Brain pericyte (primary cell): ENCODE measurements around the gene WDR33.

ENCODE experiments used
- DNase-seq: peaks from one replicate; pipeline ENCODE4 v3.0.0-alpha.2; 2012; ENCODE audit warnings: low read depth, low spot score

Gene WDR33

GRCh38 chr2:127672341-127673224 is 138.4 kb downstream of the WDR33 start:
- DNase-seq: no peak

- DNase-seq: no peak
Observed at GRCh38 chr2:127671557-127672302, 139.2 kb downstream of the WDR33 start.

- DNase-seq: no peak
Observed at GRCh38 chr2:127670957-127671290, 140.0 kb downstream of the WDR33 start.

DNA sequence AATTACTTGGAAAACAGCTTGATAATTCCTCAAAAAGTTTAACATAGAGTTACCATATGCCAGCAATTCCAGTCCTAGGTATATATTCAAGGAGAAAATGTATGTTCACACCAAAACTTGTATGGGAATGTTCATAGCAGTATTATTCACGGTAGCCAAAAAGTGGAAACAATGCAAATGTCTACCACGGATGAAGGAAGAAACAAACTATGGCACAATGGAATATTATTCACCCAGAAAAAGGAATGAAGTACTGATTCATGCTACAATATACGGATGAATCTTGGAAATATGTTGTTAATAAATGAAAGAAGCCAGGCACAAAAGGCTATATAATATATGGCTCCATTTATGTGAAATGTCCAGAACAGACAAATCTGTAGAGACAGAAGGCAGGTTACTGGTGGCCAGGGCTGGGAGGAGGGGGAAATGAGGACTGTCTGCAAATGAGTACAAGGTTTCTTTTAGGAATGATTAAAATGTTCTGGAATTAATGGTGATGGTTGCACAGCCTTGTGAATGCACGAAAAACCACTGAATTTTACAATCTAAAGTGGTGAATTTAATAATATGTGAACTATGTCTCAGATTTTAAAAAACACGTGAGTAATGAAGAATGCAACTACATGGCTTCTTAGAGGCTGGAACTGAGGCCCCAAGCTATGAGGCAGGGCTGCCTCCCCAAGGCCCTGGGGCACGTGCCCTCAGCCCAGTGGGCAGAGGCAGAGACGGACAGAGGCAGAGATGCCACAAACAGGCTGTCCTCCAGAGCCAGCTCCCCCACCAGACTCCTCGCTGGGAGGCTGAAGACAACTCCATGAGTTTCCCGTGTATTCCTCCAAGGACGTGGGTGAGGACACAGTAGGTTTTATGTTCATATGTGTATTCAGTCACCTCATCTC is 140.7 kb downstream of the WDR33 start:
- no peak for DNase-seq

DNA sequence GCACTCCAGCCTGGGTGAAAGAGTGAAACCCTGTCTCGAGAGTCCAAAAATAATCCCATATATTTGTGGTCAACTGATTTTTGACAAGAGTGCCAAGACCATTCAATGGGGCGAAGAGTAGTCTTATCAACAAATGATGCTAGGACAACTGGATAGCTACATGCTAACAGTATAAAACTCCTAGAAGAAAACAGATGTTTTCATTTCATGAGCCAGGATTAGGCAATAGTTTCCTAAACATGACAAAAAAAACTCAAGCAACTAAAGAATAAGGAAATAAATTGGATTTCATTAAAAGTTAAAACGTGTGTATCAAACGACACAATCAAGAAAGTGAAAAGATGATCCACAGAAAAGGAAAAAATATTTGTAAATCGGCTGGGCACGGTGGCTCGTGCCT is 141.9 kb downstream of the WDR33 start:
- DNase-seq: no peak

GRCh38 chr2:127665267-127665893 is 145.6 kb downstream of the WDR33 start:
- no peak for DNase-seq

GRCh38 chr2:127664895-127665225 is 146.1 kb downstream of the WDR33 start:
- DNase-seq: no peak

- no peak for DNase-seq
Observed at GRCh38 chr2:127664065-127664894, 146.7 kb downstream of the WDR33 start.

DNA sequence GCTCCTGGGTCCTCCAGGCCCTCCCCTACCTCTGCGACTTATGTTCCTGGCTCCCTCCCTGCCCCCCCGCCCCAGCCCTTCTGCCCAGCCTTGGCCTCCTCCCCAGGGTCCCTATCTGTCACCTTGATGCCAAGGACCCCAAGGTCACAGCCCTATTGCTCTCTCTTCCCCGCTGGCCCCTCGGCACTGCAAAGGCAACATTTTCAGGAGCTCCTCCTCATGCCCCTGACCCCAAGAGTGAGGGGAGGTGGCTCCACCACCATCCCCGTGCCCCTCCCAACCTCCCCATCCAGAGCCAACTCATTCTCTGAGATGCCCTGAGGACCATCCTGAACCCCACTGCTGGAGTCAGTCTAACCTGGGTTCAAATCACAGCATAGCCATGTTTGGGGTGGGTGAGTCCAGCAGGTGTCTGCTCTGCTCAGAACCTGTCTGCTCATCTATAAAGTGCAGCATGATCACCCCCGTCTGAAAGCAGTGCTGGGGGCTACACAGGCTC is 147.4 kb downstream of the WDR33 start:
- no peak for DNase-seq

GRCh38 chr2:127662937-127663565 is 147.9 kb downstream of the WDR33 start:
- no peak for DNase-seq

DNA sequence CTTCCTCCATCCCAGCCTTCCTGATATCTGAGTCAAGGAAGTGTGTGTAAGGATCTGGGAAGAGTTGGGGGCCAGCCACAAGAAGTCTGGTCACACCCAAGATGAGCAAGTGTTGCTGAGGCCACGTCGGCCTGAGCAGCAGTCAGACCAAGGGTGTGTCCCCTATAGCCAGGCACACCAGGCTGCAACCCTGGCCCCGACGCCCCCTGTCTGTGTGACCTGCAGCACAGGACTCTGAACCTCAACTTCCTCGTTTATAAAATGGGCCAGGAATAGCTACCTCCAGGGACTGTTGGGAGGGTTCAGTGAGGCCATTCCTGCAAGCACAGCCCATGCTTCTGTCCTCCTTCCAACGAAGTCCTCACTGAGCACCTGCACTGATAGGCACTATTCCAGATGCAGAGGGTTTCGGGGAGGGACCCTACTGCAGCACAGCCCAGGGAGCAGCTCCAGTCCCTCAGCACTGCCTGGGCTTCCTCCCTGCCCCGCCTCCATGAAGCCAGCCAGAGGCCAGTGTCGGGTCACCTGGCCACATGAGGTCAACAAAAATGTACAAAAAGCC is 148.9 kb downstream of the WDR33 start:
- no peak for DNase-seq

- DNase-seq: no peak
Observed at GRCh38 chr2:127661072-127661649, 149.8 kb downstream of the WDR33 start.

GRCh38 chr2:127660291-127660578 is 150.7 kb downstream of the WDR33 start:
- no peak for DNase-seq

DNA sequence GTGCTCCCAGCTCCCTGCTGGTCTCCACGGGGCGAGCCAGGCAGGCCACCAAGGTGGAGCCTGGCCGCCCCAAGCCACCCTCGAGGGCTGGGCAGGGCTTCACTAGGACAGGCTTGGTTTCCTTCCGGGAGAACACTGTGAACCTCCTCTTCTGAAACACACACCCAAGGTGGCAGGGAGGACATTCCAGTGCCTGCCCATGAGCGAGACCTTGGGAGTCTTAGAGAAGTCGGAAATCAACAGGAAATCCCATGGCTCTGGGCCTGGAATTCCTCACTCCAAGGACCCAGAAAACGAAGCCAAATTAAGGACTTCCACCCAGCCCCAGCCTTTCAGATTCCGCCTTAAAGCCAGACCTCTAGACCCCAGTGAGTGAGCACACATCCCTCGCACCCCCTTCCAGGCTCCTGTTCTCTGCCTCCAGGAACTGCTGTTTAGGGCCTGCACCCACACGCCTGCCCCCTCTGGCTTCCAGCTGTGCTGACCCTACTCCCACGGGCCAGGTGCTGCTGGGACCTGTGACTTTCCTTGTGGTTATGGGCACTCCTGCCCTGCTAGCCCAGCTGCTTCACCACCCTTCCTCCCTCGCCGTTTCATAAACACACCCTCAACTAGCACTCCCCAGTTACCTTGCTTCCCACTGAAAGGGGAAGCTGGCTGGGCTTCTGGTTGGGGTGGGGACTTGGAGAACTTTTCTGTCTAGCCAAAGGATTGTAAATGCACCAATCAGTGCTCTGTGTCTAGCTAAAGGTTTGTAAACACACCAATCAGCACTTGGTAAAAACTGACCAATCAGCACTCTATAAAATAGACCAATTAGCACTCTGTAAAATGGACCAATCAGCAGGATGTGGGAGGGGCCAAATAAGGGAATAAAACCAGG is 151.3 kb downstream of the WDR33 start:
- no peak for DNase-seq

DNA sequence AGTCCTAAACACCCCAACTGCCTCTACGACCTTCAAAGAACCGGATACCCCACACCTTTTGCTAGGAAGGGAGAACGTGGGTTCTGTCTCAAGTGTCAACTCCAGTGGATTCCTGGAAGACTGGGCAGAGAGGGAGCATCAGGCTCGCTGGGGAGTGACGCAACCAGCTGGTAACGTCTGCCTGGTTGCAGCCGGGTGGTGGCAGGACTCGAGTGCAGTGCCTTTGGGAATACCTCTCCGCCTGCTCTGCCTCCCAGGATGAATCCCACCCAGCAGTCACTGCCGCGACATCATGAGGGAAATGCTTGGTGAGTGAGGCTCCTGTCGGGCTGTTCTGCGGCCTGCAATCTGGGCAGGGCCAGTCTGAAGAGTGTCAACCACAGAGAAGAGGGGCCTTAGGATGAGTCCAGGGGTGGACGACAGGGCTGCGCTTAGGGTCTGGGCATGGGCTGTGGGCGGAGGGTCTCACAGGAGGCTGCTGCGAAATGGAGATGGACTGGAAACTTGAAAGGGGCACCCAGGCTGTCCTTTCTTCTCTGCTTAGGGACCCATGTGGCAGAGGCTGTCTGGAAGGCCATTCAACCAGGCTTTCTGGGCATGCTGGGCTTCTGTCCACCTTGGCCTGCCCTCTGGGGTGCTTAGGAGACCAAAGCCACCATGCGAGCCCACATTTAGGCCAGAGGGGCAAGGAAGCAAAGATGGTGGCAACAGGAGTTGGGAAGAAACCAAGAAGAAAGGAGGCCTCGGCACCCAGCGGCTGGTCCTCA is 152.1 kb downstream of the WDR33 start:
- no peak for DNase-seq

GRCh38 chr2:127658146-127658545 is 152.8 kb downstream of the WDR33 start:
- no peak for DNase-seq

- DNase-seq: no peak
Observed at GRCh38 chr2:127657232-127657595, 153.8 kb downstream of the WDR33 start.
